ENCODE data around the gene C20orf141. TPM values are rescaled to one million over a fixed set of nuclear protein-coding genes. Genes with fewer than 3 reads are reported as not detected.

Gene C20orf141
- total RNA-seq, 4 donors from 2014 or later: not detected

- H3K4me3 ChIP-seq: no peak overlapping the region
- peaks cover 51% of the 10 kb centered on the region for H3K27me3 ChIP-seq
- peaks cover 0 to 11% of the 10 kb centered on the region in 2 donors for H3K9me3 ChIP-seq
- TF ChIP-seq CTCF (IDR thresholded peaks at IDR 0.05): no peak
- intact Hi-C loops (cut with DNase I; ENCODE audit: low total_unique reads) (no loop called here), in situ Hi-C loops (cut with MboI; ENCODE audit: low pct_ligation_motif_present in 1 of 4, low pct_unique_long_range_greater_than_20kb in 1 of 4, low sequenced_read_pairs in 3 of 4) (no loop called here)
- peaks cover 0 to 6% (median 0%) of the 10 kb centered on the region in 4 donors for H3K4me1 ChIP-seq
- no peaks in the 10 kb centered on the region for H3K36me3 ChIP-seq
- H3K27ac ChIP-seq: peak overlapping the region in 3 of 4 donors; percentile 58 to 73 (median 61)
- no peak for DNase-seq
- WGBS, 2 donors (ENCODE audit: low coverage in 1 of 2): 81 to 86% methylated on average over 5 to 10 of the region's 10 CpGs
Measured at GRCh38 chr20:2809690-2810089, 5.1 kb upstream of the C20orf141 start.

- DNase-seq: no peak
- Histone ChIP-seq H3K27ac (no peak overlapping the region), H3K27me3 (peaks cover 28% of the 10 kb centered on the region), H3K4me3 (no peak overlapping the region), H3K36me3 (no peaks in the 10 kb centered on the region), H3K4me1 (peaks cover 0 to 3% (median 0%) of the 10 kb centered on the region in 4 donors), H3K9me3 (peaks cover 0 to 11% of the 10 kb centered on the region in 2 donors)
- in situ Hi-C loops (cut with MboI; ENCODE audit: low pct_ligation_motif_present in 1 of 4, low pct_unique_long_range_greater_than_20kb in 1 of 4, low sequenced_read_pairs in 3 of 4) (no loop called here), intact Hi-C loops (cut with DNase I; ENCODE audit: low total_unique reads) (no loop called here)
- no peak for TF ChIP-seq POLR2A (IDR thresholded peaks at IDR 0.05)
- no peak for TF ChIP-seq POLR2AphosphoS5 (IDR thresholded peaks at IDR 0.05)
- no peak for TF ChIP-seq CTCF (IDR thresholded peaks at IDR 0.05)
- TF ChIP-seq EP300 (IDR thresholded peaks at IDR 0.05; ENCODE audit: low read depth): no peak
- WGBS, 2 donors (ENCODE audit: low coverage in 1 of 2): 88 to 90% methylated on average over 3 of the region's 3 CpGs
Measured at GRCh38 chr20:2812189-2812588, 2.6 kb upstream of the C20orf141 start.

- TF ChIP-seq CTCF (IDR thresholded peaks at IDR 0.05) (no peak), POLR2AphosphoS5 (IDR thresholded peaks at IDR 0.05) (no peak), POLR2A (IDR thresholded peaks at IDR 0.05) (no peak), EP300 (IDR thresholded peaks at IDR 0.05; ENCODE audit: low read depth) (no peak)
- Histone ChIP-seq H3K27ac (no peak overlapping the region), H3K27me3 (peaks cover 32% of the 10 kb centered on the region), H3K4me1 (no peaks in the 10 kb centered on the region), H3K9me3 (peaks cover 0 to 11% of the 10 kb centered on the region in 2 donors), H3K36me3 (no peaks in the 10 kb centered on the region), H3K4me3 (no peak overlapping the region)
- in situ Hi-C loops (cut with MboI; ENCODE audit: low pct_ligation_motif_present in 1 of 4, low pct_unique_long_range_greater_than_20kb in 1 of 4, low sequenced_read_pairs in 3 of 4) (no loop called here), intact Hi-C loops (cut with DNase I; ENCODE audit: low total_unique reads) (no loop called here)
- WGBS, 2 donors (ENCODE audit: low coverage in 1 of 2): 89 to 100% methylated on average over 1 of the region's 1 CpG
- DNase-seq: no peak
Measured at GRCh38 chr20:2814076-2814475, 711 bp upstream of the C20orf141 start.

- Histone ChIP-seq H3K9me3 (peaks cover 0 to 11% of the 10 kb centered on the region in 2 donors), H3K27me3 (peaks cover 41% of the 10 kb centered on the region), H3K27ac (no peak overlapping the region), H3K4me1 (no peaks in the 10 kb centered on the region), H3K4me3 (no peak overlapping the region), H3K36me3 (no peaks in the 10 kb centered on the region)
- TF ChIP-seq POLR2A (IDR thresholded peaks at IDR 0.05) (no peak), CTCF (IDR thresholded peaks at IDR 0.05) (no peak), POLR2AphosphoS5 (IDR thresholded peaks at IDR 0.05) (no peak), EP300 (IDR thresholded peaks at IDR 0.05; ENCODE audit: low read depth) (no peak)
- WGBS, 2 donors (ENCODE audit: low coverage in 1 of 2): 94% methylated on average over 8 of the region's 8 CpGs; no CpG with 5 or more reads in 1 of the 2 donors
- in situ Hi-C loops (cut with MboI; ENCODE audit: low pct_ligation_motif_present in 1 of 4, low pct_unique_long_range_greater_than_20kb in 1 of 4, low sequenced_read_pairs in 3 of 4): no loop called here
- intact Hi-C loops (cut with DNase I; ENCODE audit: low total_unique reads): no loop called here
- no peak for DNase-seq
Measured at GRCh38 chr20:2815242-2815900, 584 bp downstream of the C20orf141 start.
